ENCODE measurements around the gene IFT43. TPM values are rescaled to one million over a fixed set of nuclear protein-coding genes. Genes with fewer than 3 reads are reported as not detected.
"Not testable (repeated sequence)": the region's sequence is repeated elsewhere in the genome, so short reads cannot be mapped to it uniquely, and the experiment has no call there.

IFT43 gene
- polyA plus RNA-seq, 3 donors = 50.3 to 51.3 (median 51.2) TPM

DNA sequence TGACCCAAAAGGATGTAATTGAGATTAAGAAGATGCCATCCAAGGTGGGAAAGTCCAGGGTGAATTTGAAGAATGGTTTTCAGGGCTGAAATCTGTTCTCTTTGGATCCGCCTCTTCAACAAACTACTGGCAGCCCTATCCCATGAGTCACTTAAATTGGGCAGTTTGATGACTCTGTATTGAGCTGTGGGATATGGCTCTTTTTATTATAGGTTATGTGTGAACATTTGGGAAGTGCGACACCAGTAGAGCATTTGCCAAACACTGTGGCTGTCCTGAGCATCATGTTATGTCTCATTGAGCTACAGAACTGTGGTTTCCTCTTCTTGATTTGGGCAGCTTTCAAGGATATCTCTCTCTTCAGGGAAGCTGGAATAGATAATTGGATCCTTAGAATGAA, 22.3 kb downstream of the IFT43 start:
- DNase-seq = no peak

DNA sequence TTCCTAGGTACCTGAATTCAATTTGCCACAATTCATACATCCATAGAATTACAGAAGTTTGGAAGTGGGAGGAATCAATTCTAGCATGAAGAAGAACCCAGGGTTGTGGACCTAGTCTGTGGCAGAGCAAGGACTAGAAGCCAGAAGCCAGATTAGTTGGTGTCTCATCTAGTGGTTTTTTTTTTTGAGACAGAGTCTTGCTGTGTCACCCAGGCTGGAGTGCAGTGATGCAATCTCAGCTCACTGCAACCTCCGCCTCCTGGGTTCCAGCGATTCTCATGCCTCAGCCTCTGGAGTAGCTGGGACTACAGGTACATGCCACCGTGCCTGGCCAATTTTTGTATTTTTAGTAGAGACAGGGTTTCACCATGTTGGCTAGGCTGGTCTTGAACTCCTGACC, 24.1 kb downstream of the IFT43 start:
- DNase-seq = not testable (repeated sequence)

DNA sequence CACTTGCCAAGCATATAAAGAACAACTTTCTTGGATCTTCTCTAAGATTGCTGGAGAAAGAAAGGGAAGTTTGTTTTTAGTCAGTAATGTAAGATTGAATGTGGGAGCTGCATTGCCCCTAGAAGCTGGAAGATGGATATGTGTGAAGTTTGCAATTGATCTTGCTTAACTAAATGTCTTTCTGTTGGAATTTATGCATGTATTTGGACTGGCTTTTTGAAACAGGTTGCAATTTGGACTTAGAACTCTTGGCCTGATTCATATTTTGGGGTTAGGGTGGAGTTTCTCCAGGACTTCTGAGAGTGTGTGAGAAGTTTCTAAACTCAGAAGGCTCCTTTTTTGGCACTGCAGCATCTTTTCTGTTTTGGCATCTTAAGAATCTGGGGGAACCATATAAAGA, 26.4 kb downstream of the IFT43 start:
- no peak for DNase-seq

- DNase-seq = peak; percentile 61
Observed at GRCh38 chr14:76012354-76012753, 26.8 kb downstream of the IFT43 start.

DNA sequence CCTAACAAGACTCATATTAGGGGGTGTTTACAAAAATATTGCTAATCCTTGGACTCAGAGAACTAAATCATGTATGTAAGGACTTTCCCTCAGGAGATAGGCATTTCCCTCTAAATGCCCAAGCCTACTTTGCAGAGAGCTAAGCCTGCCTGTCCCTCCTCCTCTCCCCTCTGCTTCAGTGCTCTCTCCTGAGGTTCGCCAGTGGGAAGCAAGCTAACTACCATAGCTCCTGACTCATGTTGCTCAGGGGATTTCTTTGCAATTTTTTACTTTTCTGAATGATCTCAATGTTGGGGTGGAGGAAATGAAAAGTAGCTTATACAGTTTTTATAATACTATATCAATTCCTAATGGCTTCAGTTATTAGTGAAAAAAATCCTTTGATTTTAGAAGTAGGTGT, 29.6 kb downstream of the IFT43 start:
- no peak for DNase-seq

DNA sequence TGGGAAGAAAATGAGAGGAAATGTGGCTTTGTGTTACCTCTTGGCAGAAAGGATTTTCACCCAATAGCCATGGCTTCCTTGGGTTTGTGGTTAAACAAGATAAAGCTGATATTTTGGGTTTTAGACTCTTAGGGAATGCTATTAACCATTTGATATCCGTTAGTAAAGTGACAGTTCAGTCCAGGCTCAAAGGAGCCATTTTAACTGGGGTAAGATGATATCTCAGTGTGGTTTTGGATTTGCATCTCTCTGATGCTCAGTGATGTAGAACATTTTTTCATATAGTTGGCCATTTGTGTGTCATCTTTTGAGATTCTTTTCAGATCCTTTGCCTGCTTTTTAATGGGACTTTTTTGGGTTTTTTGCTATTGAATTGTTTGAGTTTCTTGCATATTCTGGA, 30.1 kb downstream of the IFT43 start:
- DNase-seq = no peak

DNA sequence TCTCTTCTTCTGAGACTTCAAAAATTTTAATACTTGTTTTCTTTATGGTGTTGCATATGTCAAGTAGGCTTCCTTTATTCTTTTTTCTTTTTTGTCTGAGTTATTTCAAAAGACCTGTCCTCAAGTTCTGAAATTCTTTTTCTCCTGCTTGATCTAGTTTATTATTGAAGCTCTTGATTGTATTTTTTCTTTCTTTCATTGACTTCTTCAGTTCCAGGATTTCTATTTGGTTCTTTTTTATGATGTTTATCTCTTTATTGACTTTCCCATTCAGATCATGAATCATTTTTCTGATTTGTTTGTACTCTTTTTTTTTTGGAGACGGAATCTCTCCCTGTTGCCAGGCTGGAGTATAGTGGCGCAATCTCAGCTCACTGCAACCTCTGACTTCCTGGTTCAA, 34.1 kb downstream of the IFT43 start:
- no peak for DNase-seq

- DNase-seq = no peak
Observed at GRCh38 chr14:76022991-76023390, 37.4 kb downstream of the IFT43 start.

- DNase-seq = no peak
Observed at GRCh38 chr14:76023757-76024156, 38.2 kb downstream of the IFT43 start.

GRCh38 chr14:76024211-76024907, 38.8 kb downstream of the IFT43 start:
- no peak for DNase-seq

GRCh38 chr14:76034566-76034965, 49.0 kb downstream of the IFT43 start:
- DNase-seq = no peak

DNA sequence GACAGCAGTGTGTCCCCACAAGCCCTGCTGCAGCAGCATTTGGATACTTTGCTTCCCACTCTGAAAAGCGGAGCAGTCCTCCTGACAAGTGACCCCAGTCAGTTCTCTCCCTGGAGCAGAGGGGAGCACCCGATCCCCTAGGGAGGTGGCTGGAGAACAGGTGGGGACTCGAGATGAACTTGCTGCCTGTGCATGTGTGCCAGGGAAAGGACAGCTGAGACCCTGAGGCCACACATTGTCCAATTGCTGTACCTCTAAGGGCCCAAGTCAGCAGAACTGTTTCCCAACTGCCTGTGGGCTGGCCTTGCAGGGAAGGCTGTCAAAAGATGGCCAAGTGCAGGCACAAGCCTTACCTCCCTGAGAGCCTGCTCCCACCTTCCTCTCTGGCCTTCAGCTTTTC, 55.1 kb downstream of the IFT43 start:
- no peak for DNase-seq

DNA sequence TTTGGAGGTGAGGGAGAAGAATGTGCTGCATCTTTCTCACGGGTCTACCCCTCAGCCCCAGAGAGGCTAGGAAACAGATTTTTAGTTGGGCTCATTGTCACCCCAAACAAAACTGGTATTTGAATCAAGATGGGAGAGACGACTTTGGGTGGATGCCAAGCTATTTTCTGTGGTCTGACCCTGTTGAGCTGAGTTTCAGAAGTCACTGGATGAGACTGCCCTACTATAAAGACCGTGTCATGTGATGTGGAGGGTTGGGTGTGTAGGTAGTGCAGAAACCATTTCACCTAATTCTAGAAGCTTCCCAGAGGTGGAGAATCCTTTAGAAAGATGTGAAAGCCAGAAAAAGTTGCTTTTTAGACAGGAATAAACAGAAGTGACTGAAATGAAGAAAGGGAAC, 60.2 kb downstream of the IFT43 start:
- no peak for DNase-seq

- DNase-seq = no peak
Observed at GRCh38 chr14:76050250-76050649, 64.7 kb downstream of the IFT43 start.

DNA sequence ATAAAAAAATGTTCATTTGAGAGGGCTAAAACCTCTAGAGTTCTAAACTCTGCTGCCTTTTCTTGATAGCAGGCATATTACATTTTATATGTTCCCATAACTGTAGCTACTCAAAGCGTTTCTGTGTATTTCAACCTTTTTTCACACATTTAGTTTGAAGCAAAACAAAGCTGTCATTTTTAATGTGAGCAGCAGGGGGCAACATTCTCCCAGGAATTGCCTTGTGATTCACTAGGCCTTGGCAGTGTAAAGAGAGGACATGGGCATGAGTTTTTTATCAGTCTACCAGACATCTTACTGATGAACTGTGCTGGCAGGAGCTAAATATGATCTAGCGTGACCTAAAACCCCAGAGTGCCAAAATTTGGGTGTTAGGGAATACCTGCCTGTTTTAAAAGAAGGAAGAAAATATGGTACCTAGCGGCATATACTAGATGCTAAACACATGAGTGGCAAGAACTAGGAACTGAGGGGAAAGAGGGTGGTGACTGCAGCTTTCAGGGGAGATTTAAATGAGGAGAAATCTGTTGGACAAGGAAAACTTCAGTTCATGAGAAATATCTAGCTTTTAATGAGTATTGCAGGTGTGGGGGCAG, 65.3 kb downstream of the IFT43 start:
- peak; percentile 61 for DNase-seq

GRCh38 chr14:76051717-76052465, 66.3 kb downstream of the IFT43 start:
- DNase-seq = no peak

- DNase-seq = no peak
Observed at GRCh38 chr14:76053572-76054355, 68.2 kb downstream of the IFT43 start.

DNA sequence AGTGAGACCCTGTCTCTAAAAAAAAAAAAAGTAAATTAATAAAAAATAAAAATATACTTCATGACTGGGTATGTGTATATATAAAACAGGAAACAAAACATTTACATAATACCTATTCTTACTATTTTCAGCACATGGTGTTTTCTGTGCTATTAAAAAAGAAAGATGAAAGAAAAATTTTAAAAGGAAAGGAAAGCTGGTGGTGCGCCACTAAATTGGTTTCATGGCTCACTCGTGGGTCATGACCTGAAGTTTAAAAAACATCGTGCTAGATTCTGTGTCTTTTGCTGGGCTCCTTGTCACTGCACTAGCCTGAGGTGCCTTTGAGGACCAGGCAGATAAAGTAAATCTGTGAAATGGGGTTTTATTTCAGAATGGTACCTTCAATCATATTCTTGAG, 69.8 kb downstream of the IFT43 start:
- no peak for DNase-seq

GRCh38 chr14:76056128-76056527, 70.6 kb downstream of the IFT43 start:
- DNase-seq = no peak

DNA sequence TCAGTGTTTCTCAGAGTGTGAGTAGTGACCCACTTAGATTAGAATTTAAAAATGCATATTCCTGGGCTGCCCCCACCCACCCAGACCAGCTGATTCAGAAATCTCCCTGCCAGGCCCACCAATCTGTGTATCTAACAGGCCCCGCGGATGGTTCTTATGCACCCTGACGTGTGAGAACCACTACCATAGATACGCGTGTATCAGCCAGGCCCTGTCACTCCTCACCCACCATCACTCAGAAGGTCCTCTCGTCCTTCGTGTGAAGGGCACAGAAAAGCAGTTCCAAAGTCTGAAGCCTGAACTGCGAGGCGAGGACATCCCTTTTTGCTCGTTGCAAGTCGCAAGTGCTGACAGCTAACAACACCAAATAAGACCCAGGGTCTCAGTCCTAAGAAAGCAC, 72.4 kb downstream of the IFT43 start:
- DNase-seq = no peak

DNA sequence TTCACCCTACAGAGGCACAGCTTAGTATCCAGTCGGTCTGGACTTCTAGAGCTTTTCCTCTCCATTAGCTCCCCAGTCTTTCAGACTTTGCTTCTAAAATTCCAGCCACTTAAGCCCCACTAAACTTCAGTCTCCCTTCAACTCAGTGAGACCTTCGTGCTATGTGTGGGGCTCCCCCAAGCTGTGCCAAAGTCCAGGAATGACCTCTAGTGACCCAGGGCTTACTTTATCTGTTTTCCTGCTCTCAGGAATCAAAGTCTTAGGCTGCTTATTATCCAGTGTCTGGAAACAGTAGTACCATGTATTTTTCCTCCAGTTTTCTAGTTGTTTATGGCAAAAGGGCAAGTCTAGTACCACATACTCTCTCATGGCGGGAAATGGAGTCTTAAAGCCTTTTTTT, 77.8 kb downstream of the IFT43 start:
- no peak for DNase-seq

GRCh38 chr14:76065519-76065918, 80.0 kb downstream of the IFT43 start:
- DNase-seq = no peak

GRCh38 chr14:76067536-76067935, 82.0 kb downstream of the IFT43 start:
- no peak for DNase-seq
